K562 (cell line): ENCODE results near the gene DDR1.

Source experiments
- ESRRA ChIP-seq: fragments of 450-650 bp; IDR thresholded peaks from 2 replicates; pipeline ENCODE4 v1.6.1; 2014; ENCODE audit warnings: low read depth, mild to moderate bottlenecking, moderate library complexity, borderline replicate concordance
- ETV1 ChIP-seq: fragments of 450-650 bp; conservative IDR thresholded peaks from 2 replicates; pipeline ENCODE4 v1.6.1; 2016; ENCODE audit warnings: missing genetic modification characterization, control low read depth, low read depth, missing compliant biosample characterization
- EZH2 ChIP-seq: IDR thresholded peaks from 2 replicates; pipeline ENCODE4 v1.6.1; 2012; ENCODE audit warnings: low read depth, mild to moderate bottlenecking, inconsistent platforms, low read length, borderline replicate concordance
- FOSL1 ChIP-seq: fragments of 200-800 bp; sonication (Bioruptor generic); conservative IDR thresholded peaks from 2 replicates; pipeline ENCODE4 v1.6.1; 2016; ENCODE audit warnings: missing genetic modification characterization, missing compliant biosample characterization
- NRF1 ChIP-seq, 2 experiments: fragments of 450-650 bp; IDR thresholded peaks in 1 of 2; conservative IDR thresholded peaks in 1 of 2; 2 replicates each; pipeline ENCODE4 v1.6.1; 2014; ENCODE audit warnings: mild to moderate bottlenecking in 2 of 2
- POLR2A ChIP-seq: fragments of 450-650 bp; conservative IDR thresholded peaks from 2 replicates; pipeline ENCODE4 v1.6.1; 2016
- POLR2H ChIP-seq: IDR thresholded peaks from 2 replicates; pipeline ENCODE4 v1.6.1; 2016; ENCODE audit warnings: missing genetic modification characterization, low read depth, mild to moderate bottlenecking, control low read depth, missing compliant biosample characterization, moderate library complexity
- ZKSCAN8 ChIP-seq: fragments of 200-800 bp; sonication (Bioruptor generic); IDR thresholded peaks from 2 replicates; pipeline ENCODE4 v1.6.1; 2016; ENCODE audit warnings: missing genetic modification characterization, missing compliant biosample characterization
- ZNF551 ChIP-seq: fragments of 250-450 bp; sonication (Bioruptor Pico); IDR thresholded peaks from 2 replicates; pipeline ENCODE4 v1.5.0; 2021; ENCODE audit warnings: mild to moderate bottlenecking, moderate library complexity
- TF ChIP-seq, protein P1 (sequence below): sonication (generic); formaldehyde crosslinking; IDR thresholded peaks from 2 replicates; pipeline ENCODE4 v1.8.0; 2022; ENCODE audit warnings: mild to moderate bottlenecking, missing genetic modification reagents
- TF ChIP-seq, protein P2 (sequence below): IDR thresholded peaks from 3 replicates; pipeline ENCODE4 v1.6.1; 2011; ENCODE audit warnings: borderline replicate concordance, mild to moderate bottlenecking, moderate library complexity; ENCODE audit not compliant: insufficient read length; ENCODE audit errors: extremely low read depth
- TF ChIP-seq, protein P3 (sequence below): sonication (generic); formaldehyde crosslinking; IDR thresholded peaks from 2 replicates; pipeline ENCODE4 v1.9.0; 2022; ENCODE audit warnings: mild to moderate bottlenecking, missing genetic modification reagents
- TF ChIP-seq, protein P4 (sequence below): fragments of 200-800 bp; sonication (Bioruptor generic); IDR thresholded peaks from 2 replicates; pipeline ENCODE4 v1.6.1; 2017; ENCODE audit warnings: missing genetic modification characterization, missing compliant biosample characterization
- TF ChIP-seq, protein P5 (sequence below), 3 experiments: IDR thresholded peaks in 2 of 3; conservative IDR thresholded peaks in 1 of 3; 2 replicates each; pipeline ENCODE4 v1.5.1; 2011 to 2012; ENCODE audit warnings: low read length in 3 of 3, mild to moderate bottlenecking in 3 of 3, control low read depth in 2 of 3, improper control_type of control experiment in 1 of 3, inconsistent platforms in 1 of 3, low read depth in 1 of 3, mixed read lengths in 1 of 3, moderate library complexity in 1 of 3; ENCODE audit not compliant: insufficient read depth in 2 of 3

DNA sequence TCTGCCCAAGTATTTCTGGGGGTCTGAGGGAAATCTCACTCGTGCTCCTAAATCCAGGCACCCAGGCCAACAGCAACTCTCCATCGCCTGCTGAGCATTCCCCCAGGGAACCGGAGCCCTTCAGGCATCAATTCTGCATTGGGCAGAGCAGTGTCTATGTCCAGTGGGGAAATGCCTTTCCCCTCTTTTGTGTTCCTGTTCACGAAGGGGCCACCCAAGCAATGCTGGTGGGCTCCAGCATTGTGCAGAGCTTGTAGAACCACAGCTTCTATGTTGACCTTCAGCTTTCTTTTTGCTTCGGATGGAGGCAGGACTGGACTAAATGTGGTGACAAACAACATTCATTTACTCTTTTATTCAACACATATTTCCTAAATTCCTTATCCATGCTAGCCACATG is 27.2 kb upstream of the DDR1 start:
- TF ChIP-seq, protein P1, sequence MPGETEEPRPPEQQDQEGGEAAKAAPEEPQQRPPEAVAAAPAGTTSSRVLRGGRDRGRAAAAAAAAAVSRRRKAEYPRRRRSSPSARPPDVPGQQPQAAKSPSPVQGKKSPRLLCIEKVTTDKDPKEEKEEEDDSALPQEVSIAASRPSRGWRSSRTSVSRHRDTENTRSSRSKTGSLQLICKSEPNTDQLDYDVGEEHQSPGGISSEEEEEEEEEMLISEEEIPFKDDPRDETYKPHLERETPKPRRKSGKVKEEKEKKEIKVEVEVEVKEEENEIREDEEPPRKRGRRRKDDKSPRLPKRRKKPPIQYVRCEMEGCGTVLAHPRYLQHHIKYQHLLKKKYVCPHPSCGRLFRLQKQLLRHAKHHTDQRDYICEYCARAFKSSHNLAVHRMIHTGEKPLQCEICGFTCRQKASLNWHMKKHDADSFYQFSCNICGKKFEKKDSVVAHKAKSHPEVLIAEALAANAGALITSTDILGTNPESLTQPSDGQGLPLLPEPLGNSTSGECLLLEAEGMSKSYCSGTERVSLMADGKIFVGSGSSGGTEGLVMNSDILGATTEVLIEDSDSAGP (CRISPR knock-in tag): no peak
- TF ChIP-seq FOSL1 (tag): no peak
- TF ChIP-seq EZH2: no peak
- no peak for TF ChIP-seq ZNF551 (CRISPR knock-in tag)
- no peak for TF ChIP-seq POLR2A
- TF ChIP-seq ETV1 (tag): no peak
- TF ChIP-seq ZKSCAN8 (CRISPR knock-in tag): no peak
- no peak for TF ChIP-seq NRF1 (conservative IDR thresholded peaks at IDR 0.05 in 1 of 2, IDR thresholded peaks at IDR 0.05 in 1 of 2)
- TF ChIP-seq, protein P2, sequence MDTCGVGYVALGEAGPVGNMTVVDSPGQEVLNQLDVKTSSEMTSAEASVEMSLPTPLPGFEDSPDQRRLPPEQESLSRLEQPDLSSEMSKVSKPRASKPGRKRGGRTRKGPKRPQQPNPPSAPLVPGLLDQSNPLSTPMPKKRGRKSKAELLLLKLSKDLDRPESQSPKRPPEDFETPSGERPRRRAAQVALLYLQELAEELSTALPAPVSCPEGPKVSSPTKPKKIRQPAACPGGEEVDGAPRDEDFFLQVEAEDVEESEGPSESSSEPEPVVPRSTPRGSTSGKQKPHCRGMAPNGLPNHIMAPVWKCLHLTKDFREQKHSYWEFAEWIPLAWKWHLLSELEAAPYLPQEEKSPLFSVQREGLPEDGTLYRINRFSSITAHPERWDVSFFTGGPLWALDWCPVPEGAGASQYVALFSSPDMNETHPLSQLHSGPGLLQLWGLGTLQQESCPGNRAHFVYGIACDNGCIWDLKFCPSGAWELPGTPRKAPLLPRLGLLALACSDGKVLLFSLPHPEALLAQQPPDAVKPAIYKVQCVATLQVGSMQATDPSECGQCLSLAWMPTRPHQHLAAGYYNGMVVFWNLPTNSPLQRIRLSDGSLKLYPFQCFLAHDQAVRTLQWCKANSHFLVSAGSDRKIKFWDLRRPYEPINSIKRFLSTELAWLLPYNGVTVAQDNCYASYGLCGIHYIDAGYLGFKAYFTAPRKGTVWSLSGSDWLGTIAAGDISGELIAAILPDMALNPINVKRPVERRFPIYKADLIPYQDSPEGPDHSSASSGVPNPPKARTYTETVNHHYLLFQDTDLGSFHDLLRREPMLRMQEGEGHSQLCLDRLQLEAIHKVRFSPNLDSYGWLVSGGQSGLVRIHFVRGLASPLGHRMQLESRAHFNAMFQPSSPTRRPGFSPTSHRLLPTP: no peak
- no peak for TF ChIP-seq POLR2H (tag)
- no peak for TF ChIP-seq ESRRA
- TF ChIP-seq, protein P3, sequence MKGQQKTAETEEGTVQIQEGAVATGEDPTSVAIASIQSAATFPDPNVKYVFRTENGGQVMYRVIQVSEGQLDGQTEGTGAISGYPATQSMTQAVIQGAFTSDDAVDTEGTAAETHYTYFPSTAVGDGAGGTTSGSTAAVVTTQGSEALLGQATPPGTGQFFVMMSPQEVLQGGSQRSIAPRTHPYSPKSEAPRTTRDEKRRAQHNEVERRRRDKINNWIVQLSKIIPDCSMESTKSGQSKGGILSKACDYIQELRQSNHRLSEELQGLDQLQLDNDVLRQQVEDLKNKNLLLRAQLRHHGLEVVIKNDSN (CRISPR knock-in tag): no peak
- TF ChIP-seq, protein P4, sequence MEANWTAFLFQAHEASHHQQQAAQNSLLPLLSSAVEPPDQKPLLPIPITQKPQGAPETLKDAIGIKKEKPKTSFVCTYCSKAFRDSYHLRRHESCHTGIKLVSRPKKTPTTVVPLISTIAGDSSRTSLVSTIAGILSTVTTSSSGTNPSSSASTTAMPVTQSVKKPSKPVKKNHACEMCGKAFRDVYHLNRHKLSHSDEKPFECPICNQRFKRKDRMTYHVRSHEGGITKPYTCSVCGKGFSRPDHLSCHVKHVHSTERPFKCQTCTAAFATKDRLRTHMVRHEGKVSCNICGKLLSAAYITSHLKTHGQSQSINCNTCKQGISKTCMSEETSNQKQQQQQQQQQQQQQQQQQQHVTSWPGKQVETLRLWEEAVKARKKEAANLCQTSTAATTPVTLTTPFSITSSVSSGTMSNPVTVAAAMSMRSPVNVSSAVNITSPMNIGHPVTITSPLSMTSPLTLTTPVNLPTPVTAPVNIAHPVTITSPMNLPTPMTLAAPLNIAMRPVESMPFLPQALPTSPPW (CRISPR knock-in tag): no peak
- TF ChIP-seq, protein P5, sequence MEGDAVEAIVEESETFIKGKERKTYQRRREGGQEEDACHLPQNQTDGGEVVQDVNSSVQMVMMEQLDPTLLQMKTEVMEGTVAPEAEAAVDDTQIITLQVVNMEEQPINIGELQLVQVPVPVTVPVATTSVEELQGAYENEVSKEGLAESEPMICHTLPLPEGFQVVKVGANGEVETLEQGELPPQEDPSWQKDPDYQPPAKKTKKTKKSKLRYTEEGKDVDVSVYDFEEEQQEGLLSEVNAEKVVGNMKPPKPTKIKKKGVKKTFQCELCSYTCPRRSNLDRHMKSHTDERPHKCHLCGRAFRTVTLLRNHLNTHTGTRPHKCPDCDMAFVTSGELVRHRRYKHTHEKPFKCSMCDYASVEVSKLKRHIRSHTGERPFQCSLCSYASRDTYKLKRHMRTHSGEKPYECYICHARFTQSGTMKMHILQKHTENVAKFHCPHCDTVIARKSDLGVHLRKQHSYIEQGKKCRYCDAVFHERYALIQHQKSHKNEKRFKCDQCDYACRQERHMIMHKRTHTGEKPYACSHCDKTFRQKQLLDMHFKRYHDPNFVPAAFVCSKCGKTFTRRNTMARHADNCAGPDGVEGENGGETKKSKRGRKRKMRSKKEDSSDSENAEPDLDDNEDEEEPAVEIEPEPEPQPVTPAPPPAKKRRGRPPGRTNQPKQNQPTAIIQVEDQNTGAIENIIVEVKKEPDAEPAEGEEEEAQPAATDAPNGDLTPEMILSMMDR (IDR thresholded peaks at IDR 0.05 in 2 of 3, conservative IDR thresholded peaks at IDR 0.05 in 1 of 3; ENCODE audit: insufficient read depth in 2 of 3, low read depth in 1 of 3, low read length in 3 of 3): no peak
